ENCODE results near the gene PIK3C2G.

The PIK3C2G gene

DNA sequence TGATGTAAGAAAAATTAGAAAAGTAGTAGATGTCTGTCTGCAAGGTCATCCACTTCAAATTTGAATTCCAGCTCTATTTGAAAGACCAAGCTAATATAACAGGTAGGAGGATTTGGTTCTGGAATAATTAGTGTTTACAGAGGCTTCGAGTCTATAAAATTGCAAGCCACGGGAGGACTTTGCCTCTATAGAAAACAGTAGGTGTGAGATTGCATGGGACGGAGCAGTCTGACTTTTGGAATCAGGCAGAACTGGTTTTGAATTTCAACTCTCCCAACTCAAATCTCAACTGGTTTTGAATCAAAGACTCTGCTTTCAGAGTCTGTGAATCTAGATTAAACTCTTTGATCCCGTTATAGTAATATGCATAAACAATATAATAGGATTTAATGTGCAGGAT, 82.4 kb downstream of the PIK3C2G start:
- no peak for DNase-seq (ENCODE audit: low read depth)

DNA sequence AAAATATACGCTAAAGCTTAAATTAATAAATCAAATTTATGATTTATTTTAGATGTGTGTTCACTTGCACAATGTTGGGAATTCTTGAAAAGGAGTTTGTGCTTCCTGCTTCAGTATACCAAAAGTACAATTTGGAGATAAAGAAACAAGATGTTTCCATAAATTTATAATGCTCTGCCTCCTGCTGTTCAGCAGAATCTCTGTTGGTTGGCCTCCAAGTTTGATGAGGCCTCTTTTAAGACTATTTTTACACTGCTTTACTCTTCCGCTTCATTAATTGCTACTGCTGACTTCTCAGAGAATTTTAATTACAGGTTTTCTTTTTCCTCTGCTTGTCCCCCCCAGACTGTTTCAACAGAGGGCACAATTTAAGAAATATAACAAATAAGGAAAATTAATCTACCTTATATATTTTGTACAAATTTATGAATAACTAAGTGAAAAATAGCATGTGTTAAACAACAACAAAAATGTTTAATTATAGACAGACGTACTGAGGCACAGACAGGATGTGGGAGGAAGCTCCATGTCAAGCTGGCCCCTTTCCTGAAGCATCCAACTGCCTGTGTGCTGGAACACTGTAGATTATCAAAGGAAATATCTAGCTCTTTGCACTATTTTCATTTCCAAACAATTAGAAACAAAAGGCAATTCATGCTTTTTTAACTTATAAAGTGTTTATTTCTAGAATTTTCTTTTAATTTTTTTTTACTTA, 83.9 kb downstream of the PIK3C2G start:
- no peak for DNase-seq (ENCODE audit: low read depth)

DNA sequence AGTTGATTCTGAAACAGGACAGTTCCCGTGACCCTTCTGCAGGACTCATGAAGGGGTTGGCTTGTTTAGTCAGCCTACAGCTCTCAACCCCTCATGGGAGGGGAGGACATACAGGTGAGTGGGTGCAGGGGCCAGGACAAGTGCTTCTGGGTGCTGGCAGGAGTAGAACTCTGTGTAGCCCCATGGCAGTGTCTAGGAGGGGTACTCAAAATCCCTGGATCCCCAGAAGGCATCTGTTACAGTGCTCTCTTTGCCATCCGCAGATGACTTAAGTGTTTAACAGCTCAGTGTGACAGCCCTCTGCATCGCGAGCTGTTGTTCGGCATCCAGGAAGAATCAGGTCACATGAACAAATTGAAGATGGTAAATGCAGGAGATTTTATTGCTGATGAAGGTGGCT, 91.0 kb downstream of the PIK3C2G start:
- no peak for DNase-seq (ENCODE audit: low read depth)

DNA sequence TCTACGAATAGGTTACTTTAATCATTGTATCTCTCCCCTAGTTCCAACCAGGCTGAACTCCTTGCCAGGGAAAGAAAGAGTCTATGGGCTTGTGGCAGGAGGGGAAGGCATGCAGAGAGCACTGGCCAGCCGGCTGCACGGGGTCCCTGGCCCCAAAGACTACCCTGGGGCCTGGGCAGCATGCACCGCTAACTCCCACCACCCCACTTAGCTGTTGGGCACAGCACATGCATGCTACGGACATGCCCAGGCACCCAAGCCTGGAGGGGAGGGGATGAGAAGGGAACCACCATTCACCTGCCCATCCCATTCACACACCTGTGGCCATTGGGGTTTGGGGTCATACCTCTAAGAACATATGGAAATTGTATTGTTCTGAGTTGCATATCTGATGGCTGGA, 94.1 kb downstream of the PIK3C2G start:
- no peak for DNase-seq (ENCODE audit: low read depth)

DNA sequence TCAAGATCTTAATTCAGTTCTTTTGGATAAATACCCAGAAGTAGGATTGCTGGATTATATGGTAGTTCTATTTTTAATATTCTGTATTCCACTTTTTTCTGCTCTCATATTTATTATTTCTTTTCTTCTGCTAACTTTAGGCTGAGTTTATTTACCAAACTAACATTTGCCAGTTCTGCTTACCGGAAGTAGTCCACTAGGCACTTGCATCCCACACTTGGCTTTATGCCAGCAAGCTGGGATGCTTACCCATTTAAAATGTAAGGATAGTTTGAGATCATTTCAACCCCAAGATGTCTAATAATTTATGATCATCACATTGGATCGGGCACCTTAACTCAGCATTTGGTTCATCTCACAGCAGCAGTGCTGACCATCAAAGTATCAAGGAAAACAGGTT, 96.8 kb downstream of the PIK3C2G start:
- no peak for DNase-seq (ENCODE audit: low read depth)

DNA sequence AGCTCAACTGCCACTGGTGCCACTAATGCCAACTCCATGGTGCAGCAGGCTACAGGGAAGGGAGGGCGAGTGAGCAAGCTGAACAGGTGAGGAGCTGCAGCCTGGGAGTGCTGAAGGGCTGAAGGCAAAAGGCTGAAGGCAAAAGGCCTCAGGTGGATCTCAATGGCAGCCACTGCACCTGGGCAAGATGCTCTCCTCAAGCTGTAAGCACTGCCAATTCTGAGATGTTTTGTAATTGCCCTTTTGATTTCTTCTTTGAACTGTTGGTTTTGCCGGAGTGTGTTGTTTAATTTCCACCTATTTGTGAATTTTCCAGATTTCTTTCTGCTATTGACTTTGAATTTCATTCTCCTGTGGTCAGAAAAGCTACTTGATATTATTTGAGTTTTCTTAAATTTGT, 97.6 kb downstream of the PIK3C2G start:
- DNase-seq (ENCODE audit: low read depth) = no peak

DNA sequence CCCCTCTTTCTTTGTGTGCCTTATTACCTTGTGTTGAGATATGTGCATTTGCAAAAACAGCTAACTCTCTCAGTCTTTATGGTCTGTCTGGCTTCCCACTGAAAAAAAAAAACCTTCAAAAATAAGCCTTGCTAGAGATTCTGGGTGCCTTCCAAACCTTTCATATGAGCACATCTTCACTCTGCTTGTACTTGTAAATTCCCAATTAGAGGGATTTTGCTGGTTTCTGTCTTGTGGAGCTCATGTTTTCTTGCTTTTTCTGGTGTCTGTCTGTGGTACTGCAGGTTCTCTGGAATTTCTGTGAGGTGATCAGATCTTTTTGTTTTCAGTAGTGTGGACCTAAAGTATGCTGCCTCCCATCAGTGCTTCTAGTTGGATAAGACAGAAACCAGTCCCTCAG, 100.1 kb downstream of the PIK3C2G start:
- no peak for DNase-seq (ENCODE audit: low read depth)

DNA sequence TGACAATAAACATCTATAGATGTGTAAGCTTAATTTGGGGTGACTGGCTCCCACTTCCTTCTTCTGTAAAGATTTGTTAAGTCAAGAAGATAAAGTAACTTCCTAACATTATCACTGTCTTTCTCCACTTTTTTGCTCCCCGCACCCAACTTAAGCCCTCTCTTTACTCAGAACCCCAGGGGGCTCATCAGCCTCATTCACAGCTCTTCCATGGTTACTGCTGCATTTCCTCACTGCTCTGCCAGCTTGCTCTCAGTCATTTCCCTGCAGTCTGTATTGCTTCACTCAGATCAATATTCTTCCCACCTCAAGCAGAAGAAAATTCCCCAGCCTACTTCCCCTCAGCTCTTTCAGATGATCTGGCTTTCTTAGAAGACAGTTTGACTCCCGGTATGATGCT, 102.0 kb downstream of the PIK3C2G start:
- no peak for DNase-seq (ENCODE audit: low read depth)

DNA sequence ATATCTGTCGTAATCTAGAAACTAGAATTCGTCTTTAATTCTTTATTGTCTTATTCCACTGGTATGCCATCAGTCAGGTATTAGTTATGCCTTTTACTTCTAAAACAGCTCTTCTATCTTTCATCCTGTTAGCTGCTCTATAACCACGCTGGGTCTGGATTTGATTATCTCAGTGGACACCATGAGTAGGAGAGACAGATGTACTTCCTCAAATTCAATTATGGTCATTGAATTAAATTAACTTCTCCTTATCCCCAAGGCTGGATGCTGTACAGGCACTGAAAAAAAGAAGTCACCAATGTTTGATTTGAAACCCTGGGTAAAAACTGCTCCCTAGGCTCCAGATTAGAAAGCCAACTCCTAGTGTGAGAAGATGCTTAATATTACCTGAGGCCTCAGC, 107.3 kb downstream of the PIK3C2G start:
- no peak for DNase-seq (ENCODE audit: low read depth)

DNA sequence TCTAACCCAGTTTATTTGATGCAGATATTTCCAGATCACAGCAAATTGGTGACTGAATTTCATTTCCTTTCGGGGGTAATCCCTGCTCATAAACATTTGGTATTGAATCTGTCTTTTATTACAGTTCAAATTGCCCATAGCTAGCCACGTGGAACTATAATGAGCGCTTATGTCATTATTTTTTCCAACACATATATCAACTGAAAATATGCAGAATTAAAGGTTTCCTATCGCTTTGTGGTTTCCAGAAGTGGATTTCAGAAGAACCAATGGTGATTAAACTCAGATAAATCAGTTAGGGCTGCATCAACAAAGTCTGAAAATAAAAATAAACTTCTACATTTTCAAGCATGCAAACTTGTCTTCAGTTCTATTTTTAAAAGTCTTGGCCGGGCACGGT, 111.9 kb downstream of the PIK3C2G start:
- no peak for DNase-seq (ENCODE audit: low read depth)

DNA sequence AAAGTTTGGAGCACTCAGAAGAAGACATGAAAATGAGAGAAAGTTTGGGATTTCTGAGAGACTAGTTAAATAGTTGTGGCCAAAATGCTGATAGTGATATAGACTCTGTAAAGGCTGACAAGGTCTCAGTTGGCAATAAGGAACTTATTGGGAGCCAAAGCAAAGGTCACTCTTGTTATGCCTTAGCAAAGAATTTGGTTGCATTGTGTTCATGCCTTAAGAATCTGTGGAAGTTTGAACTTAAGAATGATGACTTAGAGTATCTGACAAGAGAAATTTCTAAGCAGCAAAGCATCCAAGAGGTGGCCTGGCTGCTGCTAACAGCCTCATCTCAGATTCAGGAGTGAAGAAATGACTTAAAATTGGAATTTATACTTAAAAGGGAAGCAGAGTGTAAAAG, 113.8 kb downstream of the PIK3C2G start:
- no peak for DNase-seq (ENCODE audit: low read depth)

DNA sequence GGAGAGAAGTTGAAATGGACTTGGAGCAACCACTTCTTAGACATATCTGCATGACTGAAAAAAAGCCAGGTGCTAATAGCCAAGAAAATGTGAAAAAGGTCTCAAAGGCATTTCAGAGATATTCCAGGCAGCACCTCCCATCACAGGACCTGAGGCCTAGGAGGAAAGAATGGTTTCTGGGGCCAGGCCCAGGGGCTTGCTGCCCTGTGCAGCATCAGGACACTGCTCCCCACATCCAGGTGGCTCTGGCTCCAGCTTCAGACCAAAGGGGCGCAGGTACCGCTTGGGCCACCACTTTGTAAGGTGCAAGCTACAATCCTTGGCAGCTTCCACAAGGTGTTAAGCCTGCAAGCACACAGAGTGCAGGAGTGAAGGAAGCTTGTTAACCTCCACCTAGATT, 114.3 kb downstream of the PIK3C2G start:
- no peak for DNase-seq (ENCODE audit: low read depth)

DNA sequence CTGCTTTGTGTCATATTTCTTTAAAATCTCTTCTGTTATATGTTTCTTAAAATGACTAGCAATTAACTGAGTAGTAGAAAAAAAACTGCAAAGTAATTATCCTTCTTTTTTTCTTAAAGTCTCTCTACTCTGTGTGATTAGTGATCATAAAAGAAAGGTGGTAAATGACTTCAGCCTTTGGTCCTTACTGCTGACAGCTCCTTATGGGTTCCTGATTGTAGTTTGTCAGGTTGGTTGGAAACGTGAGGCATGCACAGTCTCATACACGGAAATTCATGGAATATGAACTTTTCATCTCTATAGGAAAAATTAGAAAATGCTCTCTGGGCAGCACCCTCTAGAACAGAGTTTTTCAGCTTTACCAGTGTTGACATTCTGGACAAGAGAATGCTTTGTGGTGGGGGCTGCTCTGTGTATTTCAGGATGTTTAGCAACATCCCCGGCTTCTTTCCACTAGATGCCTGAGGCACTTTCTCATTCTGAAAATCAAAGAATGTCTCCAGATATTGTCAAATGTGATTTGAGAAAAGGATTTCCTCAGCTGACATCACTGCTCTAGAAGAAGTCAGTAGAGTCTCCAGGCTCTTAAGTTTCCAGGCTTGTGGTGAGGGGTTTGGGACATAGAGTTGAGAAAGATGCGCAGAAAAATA, 121.0 kb downstream of the PIK3C2G start:
- DNase-seq (ENCODE audit: low read depth) = no peak

DNA sequence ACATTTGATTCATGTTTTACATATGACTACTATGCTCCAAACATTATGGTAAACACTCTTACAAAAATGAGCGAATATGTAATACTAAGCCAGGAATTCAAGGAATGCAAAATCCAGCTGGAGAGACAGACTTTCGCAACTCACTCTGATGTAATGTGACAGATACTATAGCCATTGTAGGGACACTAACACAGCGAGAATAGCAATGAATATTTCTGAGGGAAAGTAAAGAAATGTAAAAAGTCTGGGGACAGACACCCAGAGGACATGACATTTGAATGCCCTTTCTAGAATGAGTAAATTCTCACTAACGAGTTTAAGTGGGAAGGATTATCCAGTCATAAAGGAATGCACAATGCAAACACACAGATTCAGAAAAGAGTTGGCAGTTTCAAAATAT, 121.9 kb downstream of the PIK3C2G start:
- no peak for DNase-seq (ENCODE audit: low read depth)

DNA sequence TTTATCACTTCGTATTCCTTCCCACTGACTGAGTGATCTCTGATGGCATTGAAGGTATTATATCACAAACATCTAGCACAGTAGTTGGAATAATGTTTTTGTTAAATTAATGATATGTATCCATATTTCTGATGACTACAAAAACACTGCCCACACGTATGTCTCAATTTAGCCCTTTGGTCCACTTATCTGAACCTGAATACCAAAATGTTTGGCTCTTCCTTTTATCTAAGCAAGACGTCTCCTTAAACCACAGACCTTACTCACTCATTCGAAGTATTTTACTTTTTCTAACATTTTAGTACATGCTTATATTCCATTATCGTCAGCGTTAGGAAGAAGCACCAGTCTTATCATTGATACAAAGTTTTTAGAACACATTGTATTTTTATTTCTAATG, 126.4 kb downstream of the PIK3C2G start:
- DNase-seq (ENCODE audit: low read depth) = no peak

DNA sequence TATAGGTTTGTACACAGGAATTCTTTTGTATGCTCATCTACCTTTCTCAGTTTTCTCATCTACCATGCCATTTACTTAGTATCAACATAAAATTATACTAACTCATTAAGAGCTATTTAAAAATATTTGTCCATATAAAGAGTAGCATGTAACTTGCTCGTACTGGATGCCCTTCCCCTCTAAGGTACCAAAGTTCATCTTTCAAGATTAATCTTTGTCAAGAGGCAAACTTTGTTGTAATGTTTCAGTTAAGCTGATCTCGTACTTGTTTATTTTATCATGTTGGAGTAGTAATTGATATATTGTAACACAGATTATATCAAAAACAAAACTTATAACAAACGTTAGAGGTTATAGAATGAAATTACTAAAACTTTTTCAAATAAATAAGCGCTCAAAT, 128.5 kb downstream of the PIK3C2G start:
- DNase-seq (ENCODE audit: low read depth) = no peak

DNA sequence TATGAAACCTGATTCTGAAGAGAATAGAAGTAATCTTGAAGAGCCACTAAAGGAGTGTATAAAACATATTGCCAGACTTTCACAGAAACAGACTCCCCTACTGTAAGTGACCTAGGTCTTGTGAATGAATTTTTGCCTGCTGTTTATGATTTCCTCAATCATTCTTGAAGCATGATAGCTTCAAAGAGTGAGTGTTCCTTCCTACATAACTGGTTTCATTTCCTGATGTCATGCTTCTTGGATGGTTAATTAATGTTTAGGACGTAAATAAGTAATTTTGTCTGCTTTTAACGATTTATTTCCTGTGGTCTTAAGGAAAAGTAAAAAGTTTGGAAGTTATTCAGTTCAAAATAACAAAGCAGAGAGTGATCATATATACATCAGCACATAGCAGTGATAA, 129.8 kb downstream of the PIK3C2G start:
- DNase-seq (ENCODE audit: low read depth) = no peak

DNA sequence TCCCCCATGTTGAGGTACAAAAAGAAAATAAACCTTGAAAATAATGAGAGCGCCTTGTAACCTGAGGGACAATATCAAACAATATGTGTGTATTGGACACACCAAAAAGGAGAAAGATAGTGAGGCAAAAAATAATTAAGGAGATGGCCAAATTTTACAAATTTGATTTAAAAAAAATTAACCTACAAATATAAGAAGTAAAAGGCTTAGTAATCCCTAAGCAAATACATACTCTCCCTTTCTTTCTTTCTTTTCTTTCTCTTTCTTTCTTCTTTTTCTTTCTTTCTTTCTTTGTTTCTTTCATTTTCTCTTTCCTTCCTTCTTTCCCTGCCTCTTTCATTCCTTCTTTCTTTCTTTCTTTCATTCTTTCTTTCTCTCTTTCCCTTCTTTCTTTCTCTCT, 133.4 kb downstream of the PIK3C2G start:
- DNase-seq (ENCODE audit: low read depth) = no peak

DNA sequence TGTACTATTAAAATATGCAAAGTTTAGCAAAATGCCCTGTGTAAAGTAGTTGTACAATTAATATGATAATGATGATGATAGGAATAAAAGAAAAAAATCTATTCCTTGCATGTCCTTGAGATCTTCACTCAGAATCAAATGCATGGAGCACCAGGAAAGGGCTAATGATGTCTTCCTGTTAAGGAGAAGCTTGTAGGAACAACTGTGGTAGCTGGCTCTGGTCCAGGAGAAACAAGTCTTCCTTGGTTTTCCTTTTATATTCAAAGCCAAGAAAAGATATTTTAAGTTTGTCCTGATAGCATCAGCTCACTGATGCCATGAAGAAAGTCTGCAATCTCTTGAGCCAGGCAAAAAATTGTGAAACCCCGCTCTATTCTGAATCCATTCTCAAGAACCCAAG, 138.9 kb downstream of the PIK3C2G start:
- no peak for DNase-seq (ENCODE audit: low read depth)

DNA sequence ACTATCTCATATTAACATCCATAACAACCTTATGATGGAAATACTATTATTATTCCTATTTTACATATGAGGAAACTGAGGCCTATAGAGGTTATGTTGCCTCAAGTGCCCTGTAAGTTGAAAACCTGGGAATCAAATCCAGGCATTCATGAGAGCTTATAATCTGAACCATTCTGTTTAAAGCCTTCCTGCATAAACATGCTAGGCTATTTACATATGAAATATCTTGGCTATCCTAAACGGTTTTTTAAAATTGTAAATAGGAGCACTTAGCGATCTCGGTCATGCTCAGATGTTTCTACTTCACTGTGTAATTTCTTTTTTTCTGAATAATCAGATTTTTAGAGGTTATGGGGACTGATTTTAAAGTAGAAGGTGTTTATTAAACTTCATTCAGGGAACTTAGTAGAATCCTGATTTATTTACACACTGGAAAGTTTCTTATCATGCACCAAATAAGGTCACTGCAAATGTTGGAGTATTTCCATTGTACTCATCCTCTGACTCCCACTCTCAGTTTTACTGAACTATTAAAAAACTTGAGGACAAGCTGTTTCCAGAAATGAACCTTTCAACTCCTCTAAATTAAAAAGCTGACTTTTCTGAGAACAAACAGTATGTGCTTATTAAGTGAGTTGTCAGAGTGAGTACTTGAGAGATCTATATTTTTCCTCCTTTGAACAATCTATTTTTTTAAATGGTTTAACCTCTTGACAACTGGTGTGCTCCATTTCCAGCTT, 141.7 kb downstream of the PIK3C2G start:
- no peak for DNase-seq (ENCODE audit: low read depth)

DNA sequence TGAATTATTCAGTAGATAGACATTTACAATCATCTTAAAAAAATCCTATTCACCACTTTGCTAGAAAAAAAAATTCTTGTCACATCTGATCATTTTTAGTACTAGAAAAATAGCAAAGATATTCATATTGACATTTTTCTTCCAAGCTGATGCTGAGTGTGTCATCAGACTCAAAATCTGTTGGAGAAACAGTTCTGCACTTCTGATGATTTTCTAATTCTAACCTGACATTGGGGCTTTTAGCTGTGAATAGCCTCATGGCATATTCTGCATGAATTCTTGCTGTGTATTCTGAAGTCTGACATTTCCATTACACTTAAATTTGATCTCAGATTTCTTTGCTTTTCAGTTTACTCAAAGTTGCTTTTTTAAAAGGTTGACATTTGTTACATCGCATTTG, 150.1 kb downstream of the PIK3C2G start:
- DNase-seq (ENCODE audit: low read depth) = no peak

DNA sequence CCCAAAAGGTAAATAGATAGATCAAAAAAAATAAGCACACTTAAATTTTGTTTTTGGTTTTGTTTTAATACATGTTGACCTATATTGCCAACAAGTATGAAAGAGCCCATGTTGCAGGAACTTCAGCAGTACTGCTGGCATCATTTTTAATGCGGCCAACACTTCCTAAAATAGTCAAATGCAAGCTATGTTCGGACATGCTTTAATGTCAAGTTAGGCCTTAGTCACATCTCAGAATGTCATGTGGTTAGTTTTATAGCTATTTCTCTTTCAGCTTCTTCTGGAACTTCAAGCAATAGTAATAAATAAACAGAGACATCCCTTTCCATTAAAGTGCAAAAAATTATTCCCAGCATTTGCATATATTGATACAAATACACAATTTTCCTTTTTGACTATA, 153.4 kb downstream of the PIK3C2G start:
- DNase-seq (ENCODE audit: low read depth) = no peak

DNA sequence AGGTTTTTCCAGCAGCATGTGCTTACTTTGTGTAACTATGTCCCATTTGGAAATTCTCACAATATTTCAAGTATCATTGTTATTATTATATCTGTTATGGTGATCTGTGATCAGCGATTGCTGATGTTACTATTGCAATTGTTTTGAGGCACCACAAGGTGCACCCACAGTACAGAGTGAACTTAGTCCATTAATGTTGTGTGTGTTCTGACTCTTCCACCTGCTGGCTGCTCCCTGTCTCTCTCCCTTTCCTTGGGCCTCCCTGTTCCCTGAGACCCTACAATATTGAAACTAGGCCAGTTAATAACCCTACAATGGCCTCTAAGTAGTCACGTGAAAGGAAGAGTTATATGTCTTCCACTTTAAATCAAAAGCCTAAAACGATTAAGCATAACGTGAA, 153.9 kb downstream of the PIK3C2G start:
- no peak for DNase-seq (ENCODE audit: low read depth)

DNA sequence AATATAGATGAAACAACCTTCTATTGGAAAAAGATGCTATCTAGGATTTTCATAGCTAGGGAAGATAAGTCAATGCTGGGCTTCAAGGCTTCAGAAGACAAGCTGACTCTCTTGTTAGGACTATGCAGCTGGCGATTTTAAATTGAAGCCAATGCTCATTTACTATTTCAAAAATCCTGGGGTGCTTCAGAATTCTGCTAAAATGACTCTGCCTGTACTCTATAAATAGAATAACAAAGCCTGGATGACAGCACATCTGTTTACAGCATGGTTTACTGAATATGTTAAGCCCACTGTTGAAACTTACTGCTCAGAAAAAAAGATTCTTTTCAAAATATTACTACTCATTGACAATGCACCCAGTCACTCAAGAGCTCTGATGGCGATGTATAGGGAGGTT, 155.1 kb downstream of the PIK3C2G start:
- no peak for DNase-seq (ENCODE audit: low read depth)
